Activated naive CD8-positive, alpha-beta T cell treated with anti-CD3 and anti-CD28 coated beads, Interleukin-2, amount 50 U/mL, for 24 hours (primary cell): ENCODE data around the gene TUBE1.

Experiments used
- ATAC-seq: fragments of 150-1000 bp; cut with Tn5 transposase; one replicate; pipeline ENCODE4 v1.10.0; 2021
- DNase-seq: peaks from one replicate; pipeline ENCODE4 v3.0.0; 2021
- H3K27ac Mint-ChIP-seq: one replicate; pipeline ENCODE4 v1.8.0; 2021; ENCODE audit warnings: mild to moderate bottlenecking, mixed read lengths
- H3K27me3 Mint-ChIP-seq: one replicate; pipeline ENCODE4 v1.8.0; 2021; ENCODE audit warnings: mixed read lengths
- H3K36me3 Mint-ChIP-seq: one replicate; pipeline ENCODE4 v1.8.0; 2021; ENCODE audit warnings: low read depth, mixed read lengths
- H3K4me1 Mint-ChIP-seq: one replicate; pipeline ENCODE4 v1.8.0; 2021; ENCODE audit warnings: mixed read lengths
- H3K4me3 Mint-ChIP-seq: one replicate; pipeline ENCODE4 v1.8.0; 2021; ENCODE audit warnings: mild to moderate bottlenecking, moderate library complexity, mixed read lengths
- H3K9me3 Mint-ChIP-seq: one replicate; pipeline ENCODE4 v1.8.0; 2021; ENCODE audit warnings: mixed read lengths

Gene TUBE1

DNA sequence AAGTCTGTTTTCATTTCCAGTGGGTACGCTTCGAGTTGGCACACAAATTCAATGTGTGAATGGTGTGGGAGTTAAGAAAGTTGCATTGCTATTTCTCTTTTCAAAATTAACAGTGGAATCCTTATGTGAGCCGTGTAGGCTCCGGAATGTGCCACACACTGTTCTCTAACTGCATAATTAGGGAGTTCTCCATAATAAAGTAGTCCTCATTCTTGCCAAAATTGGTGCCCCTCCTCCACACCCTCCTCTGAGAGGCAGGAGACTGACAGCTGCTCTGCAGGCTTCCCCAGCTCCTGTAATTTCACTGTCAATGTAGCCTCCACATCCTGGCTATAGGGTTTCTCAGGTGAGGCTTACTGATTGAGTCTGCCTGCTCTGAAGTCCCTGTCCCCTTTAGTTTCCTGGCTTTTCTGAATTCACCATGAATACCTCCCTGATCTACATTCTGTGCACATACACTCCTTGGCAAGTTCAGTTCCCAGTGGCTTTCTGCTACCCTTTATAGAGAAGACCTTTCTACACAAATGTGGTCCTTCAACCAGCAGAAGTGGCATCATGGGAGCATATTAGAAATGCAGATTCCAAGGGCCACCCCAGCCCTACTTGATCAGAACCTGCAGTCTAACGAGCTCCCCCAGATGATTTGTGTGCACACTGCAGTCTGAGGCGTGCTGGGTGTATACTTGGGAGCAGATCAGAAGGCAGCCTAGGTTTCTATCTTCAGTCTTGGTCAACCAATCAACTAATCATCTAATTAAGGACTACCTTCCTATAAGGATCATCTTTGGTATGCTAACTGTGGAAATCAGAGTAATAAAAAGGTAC is 53.3 kb downstream of the TUBE1 start:
- H3K9me3 Mint-ChIP-seq, result no peaks in the 10 kb centered on the region
- ATAC-seq, result no peak

DNA sequence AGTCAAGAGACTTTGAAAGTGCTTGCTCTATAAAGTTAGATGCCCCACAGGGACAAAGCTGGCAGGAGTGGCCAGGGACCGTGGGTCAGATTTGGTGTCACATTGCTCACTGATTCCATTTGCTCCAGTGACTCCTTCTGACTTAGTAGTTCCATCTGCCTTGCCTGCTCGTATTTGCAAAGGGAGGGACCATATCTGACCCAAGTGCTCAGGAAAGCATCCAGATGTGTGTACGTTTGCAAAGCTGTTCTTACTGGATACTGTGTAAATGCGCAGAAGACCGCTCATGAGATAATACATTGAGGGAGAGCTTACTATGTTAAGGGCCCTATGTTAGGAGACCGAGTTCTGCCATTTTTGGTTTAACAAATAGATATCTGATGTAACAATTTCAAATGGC is 54.6 kb downstream of the TUBE1 start:
- DNase-seq (no peak), ATAC-seq (peak; percentile 13)
- H3K4me3 Mint-ChIP-seq, result no peak overlapping the region
- H3K9me3 Mint-ChIP-seq, result no peaks in the 10 kb centered on the region
- H3K4me1 Mint-ChIP-seq, result peaks cover 93% of the 10 kb centered on the region
- H3K27ac Mint-ChIP-seq, result peak overlapping the region; percentile 60
- H3K27me3 Mint-ChIP-seq, result no peaks in the 10 kb centered on the region
- peaks cover 3% of the 10 kb centered on the region for H3K36me3 Mint-ChIP-seq

More for the DNA sequence above, 53.3 kb downstream of the TUBE1 start:
- peaks cover 2% of the 10 kb centered on the region for H3K36me3 Mint-ChIP-seq
- no peak for DNase-seq
- H3K4me3 Mint-ChIP-seq, result no peak overlapping the region
- H3K27me3 Mint-ChIP-seq, result no peaks in the 10 kb centered on the region
- H3K27ac Mint-ChIP-seq, result peak overlapping the region; percentile 96
- peaks cover 93% of the 10 kb centered on the region for H3K4me1 Mint-ChIP-seq

DNA sequence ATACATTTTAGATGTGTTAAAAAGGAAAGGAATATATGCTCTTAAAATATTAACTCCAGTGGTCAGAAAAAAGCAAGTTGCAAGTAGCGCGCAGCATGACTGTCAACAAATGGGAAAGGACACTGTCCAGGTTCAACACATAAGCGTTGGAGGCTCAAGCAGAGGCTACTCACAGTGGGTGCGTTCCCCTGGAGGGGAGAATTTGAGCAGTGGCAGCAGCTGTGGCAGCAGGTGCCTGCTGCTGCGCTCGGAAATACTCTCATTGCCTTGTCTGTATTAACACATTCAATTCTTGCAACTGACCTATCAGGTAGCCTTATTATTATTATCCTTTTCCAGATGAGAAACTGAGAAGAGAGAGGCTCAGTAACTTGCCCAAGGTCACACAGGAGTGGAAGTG is 55.3 kb downstream of the TUBE1 start:
- no peak for ATAC-seq
- peaks cover 5% of the 10 kb centered on the region for H3K36me3 Mint-ChIP-seq
- no peak overlapping the region for H3K27ac Mint-ChIP-seq
- H3K27me3 Mint-ChIP-seq, result no peaks in the 10 kb centered on the region
- DNase-seq, result no peak
- no peaks in the 10 kb centered on the region for H3K9me3 Mint-ChIP-seq
- peaks cover 94% of the 10 kb centered on the region for H3K4me1 Mint-ChIP-seq
- H3K4me3 Mint-ChIP-seq, result no peak overlapping the region

DNA sequence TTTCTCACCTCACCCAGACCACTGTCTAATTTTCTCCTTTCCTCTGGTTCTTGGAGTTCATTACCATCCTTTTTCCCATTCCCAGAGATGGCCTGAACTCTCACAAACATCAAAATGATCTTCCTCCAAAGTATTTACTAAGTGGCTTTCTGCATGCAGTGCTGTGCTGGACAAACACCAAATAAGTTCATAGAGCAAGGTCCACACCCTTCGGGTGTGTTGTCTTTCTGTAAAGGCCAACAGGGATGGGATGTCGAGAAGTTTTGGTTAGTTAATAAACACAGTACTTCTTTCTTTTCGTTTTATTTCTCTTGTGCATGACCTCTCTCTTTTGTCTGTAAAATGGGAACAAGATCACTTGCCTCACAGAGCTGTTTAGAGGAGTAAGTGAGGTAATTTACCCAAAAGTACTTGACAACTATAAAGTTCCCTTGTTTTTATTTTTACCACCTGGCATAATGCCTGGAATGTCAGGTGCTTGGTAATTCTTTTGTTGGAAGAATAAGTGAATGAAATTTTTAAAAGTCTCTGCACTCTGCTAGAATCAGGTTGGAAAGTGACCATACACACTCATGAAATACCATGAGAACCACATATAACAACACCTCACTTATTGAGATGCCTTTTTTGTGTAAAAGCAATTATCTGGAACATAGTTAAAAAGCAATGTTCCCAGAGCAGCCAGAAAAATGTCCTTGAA is 56.2 kb downstream of the TUBE1 start:
- peaks cover 94% of the 10 kb centered on the region for H3K4me1 Mint-ChIP-seq
- ATAC-seq (no peak), DNase-seq (no peak)
- H3K9me3 Mint-ChIP-seq, result no peaks in the 10 kb centered on the region
- H3K27ac Mint-ChIP-seq, result peak overlapping the region; percentile 2
- no peak overlapping the region for H3K4me3 Mint-ChIP-seq
- H3K36me3 Mint-ChIP-seq, result peaks cover 10% of the 10 kb centered on the region
- H3K27me3 Mint-ChIP-seq, result no peaks in the 10 kb centered on the region

DNA sequence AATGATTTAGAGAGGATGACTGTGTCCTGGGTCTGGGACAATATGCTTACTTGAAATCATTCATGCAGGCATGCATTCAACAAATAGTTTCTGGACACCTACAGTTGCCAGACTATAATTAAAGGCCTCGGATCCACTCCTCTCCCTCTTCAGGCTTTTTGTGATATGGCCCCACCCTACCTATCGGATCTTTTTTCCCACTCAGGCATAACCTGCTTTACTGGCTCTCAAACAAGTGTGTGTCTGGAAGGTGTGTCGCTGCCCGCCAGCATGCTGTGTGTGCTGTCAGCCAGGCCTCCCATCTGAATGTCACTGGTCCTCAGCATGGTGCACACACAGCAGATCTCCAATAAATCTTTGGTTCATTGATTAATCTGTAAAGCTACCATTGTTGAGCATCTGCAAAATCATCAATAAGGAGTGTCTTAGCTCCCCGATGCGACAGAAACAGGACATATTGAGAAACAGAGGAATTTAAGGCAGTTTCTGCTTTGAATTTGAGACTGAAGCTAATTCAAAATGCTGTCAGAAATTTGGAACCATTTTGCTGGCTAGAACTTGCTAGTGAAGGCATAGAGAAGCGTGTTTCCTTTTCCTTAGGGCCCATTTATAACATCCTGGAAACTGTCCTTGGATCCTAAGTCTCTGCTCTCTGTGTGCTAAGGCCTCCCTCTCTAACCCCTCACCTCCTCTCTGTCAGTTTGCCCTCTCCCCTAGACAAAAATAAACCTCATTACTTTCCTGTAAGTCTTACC is 56.9 kb downstream of the TUBE1 start:
- H3K9me3 Mint-ChIP-seq, result peaks cover 2% of the 10 kb centered on the region
- ATAC-seq (no peak), DNase-seq (no peak)
- H3K4me1 Mint-ChIP-seq, result peaks cover 89% of the 10 kb centered on the region
- H3K36me3 Mint-ChIP-seq, result peaks cover 13% of the 10 kb centered on the region
- H3K4me3 Mint-ChIP-seq, result no peak overlapping the region
- peak overlapping the region; percentile 2 for H3K27ac Mint-ChIP-seq
- no peaks in the 10 kb centered on the region for H3K27me3 Mint-ChIP-seq

DNA sequence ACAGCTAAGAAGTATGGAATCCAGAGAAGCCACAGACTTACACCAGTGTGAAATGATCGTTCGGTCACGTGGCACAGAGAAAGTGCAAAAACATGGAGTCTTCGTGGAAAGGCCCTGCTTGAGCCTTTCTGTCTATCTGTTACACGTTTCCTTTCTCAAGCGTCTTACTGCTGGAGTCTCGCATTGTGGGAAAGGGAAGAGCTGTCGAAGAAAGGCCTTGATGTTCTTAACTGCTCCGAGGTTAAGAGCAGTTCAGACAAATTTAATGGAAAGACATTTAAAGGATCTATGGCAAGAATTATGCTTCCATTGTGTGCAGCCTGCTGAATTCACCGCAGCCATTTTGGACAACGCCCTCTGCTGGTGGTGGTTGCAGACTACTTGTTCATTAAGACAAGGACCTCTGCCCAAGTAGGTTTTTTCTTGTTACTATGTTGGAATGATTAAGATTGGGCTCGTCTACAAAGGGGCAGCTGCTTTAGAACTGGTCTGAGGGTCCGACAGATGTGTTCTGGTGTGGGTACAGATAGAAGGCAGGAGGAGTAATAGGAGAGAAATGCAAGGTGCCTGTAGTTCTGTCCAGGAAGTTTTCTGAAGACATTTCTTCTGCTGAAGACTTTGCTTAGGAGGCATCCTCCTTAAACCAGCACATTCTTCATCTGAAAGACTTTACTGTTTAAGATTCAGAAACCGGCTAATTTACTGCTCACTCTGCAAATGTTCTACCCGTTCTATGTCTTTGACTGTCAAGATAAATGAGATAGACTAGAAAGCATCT is 58.0 kb downstream of the TUBE1 start:
- Mint-ChIP-seq H3K36me3 (peaks cover 18% of the 10 kb centered on the region), H3K9me3 (peaks cover 10% of the 10 kb centered on the region), H3K27me3 (no peaks in the 10 kb centered on the region), H3K4me3 (peak overlapping the region; percentile 29), H3K27ac (peak overlapping the region; percentile 94), H3K4me1 (peaks cover 79% of the 10 kb centered on the region)
- peak; percentile 83 for DNase-seq
- no peak for ATAC-seq

DNA sequence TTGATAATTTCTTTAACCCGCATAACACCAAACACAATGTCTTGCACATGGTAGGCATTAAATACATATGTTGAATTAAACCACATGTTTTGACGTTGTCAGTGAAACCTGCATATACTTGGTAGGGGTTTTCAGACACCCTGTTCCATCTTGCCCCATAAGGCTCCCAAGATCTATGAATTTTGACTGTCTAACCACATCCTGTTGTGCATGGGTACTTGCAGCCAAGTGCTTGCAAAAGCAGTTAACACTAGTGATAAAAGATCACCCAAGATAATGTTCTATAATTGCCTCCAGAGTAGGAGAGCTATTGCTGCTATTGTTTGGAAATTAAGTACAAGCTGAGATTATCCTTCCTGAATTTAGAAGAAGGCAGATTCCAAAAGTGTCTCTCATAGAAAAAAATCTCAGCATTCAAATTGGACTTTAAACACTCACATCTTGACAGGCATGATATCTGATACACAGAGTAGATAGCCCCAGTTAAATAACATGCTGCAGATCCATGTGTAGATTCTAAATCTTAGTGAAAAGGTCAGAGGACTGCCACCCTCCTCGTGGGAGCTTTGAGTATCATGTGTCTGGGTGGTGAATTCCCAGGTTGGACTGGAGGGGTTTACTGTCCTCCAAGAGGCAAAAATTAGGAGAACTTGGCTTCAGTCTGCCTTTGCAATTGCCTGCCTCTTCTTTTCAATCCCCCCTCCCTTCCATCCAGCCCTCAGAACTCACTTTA is 59.2 kb downstream of the TUBE1 start:
- Mint-ChIP-seq H3K27ac (peak overlapping the region; percentile 94), H3K4me1 (peaks cover 71% of the 10 kb centered on the region), H3K27me3 (no peaks in the 10 kb centered on the region), H3K9me3 (peaks cover 17% of the 10 kb centered on the region), H3K36me3 (peaks cover 25% of the 10 kb centered on the region), H3K4me3 (peak overlapping the region; percentile 43)
- DNase-seq (no peak), ATAC-seq (peak; percentile 94)

DNA sequence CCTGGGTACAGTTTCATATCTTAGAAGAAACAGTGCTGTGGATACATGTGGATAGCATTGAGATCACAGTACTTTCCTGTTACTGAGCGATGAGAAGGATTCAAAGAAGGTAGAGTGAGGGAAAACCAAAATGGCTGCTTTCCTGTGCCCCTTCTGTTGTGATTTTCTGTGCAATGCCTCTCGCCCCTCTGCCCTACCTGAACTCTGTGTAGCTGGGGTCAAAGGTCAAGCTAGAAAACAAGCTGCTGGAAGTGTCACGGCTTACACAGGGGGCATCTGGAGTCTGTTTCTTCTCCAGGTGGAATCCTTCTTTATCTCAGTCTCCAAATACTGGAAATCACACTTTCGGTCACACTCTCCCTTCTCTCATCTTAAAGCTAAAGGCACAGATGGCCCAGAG is 60.3 kb downstream of the TUBE1 start:
- H3K36me3 Mint-ChIP-seq, result peaks cover 25% of the 10 kb centered on the region
- H3K9me3 Mint-ChIP-seq, result peaks cover 17% of the 10 kb centered on the region
- no peaks in the 10 kb centered on the region for H3K27me3 Mint-ChIP-seq
- no peak overlapping the region for H3K4me3 Mint-ChIP-seq
- peaks cover 60% of the 10 kb centered on the region for H3K4me1 Mint-ChIP-seq
- DNase-seq, result no peak
- no peak for ATAC-seq
- peak overlapping the region; percentile 94 for H3K27ac Mint-ChIP-seq

DNA sequence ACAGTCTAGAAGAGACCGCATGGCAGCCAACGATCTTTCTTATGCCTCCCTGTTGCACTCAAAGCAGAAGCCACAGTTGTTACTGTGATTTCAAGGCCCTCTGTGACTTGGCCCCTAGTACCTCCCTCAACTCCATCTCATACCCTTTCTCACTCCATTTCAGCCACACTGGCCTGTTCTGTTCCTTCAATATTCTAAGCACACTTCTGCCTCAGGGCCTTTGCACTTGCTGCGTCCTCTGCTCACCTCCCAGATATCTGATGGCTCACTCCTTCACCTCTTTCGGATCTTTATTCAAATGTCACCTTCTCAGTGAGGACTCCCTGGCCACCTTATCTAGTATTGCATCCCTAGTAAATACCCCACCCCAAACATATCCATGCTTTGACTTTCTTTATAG is 62.8 kb downstream of the TUBE1 start:
- H3K27ac Mint-ChIP-seq, result no peak overlapping the region
- H3K36me3 Mint-ChIP-seq, result peaks cover 25% of the 10 kb centered on the region
- no peak overlapping the region for H3K4me3 Mint-ChIP-seq
- peaks cover 37% of the 10 kb centered on the region for H3K4me1 Mint-ChIP-seq
- DNase-seq (no peak), ATAC-seq (no peak)
- peaks cover 17% of the 10 kb centered on the region for H3K9me3 Mint-ChIP-seq
- H3K27me3 Mint-ChIP-seq, result no peaks in the 10 kb centered on the region

DNA sequence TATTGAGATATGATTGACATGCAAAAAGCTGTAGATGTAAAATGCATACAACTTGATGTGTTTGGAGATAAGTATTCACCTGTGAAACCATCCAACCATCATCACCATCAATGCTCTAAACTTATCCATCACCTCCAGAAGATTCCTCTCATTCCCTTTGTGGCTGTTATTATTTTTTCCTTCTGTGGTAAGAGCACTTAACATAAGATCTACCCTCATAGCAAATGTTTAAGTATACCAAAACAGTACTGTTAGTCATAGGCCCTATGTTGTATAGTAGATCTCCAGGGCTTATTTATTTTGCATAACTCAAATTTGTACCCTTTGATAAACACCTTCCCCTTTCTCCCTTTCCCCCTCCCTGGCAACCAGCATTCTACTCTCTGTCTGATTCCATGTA is 64.5 kb downstream of the TUBE1 start:
- Mint-ChIP-seq H3K4me1 (peaks cover 34% of the 10 kb centered on the region), H3K36me3 (peaks cover 24% of the 10 kb centered on the region), H3K27me3 (no peaks in the 10 kb centered on the region), H3K4me3 (no peak overlapping the region), H3K9me3 (peaks cover 17% of the 10 kb centered on the region), H3K27ac (no peak overlapping the region)
- no peak for ATAC-seq
- DNase-seq, result no peak

DNA sequence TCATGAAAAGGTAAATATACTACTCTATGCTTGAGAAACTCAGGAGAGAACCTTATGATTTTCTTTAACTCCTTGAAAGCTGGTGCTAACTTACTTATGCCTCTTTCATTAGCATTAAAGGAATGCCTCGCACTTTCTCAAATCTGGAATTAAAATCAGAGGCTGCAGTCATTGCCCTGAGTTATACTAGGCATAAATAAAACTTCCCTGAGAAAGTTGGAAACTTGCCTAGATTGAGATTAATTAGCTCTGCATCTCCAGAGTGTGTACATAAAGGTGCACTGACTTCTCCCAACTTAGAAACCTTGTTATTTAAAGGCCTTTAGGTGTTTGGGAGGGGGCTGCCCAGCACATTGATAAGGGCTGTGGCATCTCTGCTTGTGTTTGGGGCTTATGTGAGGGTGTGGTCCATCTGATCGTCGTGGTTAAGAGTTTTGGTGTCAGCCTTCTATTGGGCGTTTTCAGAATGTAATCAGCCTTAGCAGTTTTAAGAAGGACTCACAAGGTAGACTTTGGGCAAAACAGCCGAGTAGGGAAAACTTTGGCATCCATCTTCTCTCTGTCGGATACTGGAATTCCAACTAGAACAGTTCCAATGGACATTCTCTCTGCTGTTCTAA is 65.5 kb downstream of the TUBE1 start:
- no peak for DNase-seq
- Mint-ChIP-seq H3K4me1 (peaks cover 34% of the 10 kb centered on the region), H3K4me3 (no peak overlapping the region), H3K36me3 (peaks cover 22% of the 10 kb centered on the region), H3K27ac (no peak overlapping the region), H3K27me3 (no peaks in the 10 kb centered on the region), H3K9me3 (peaks cover 17% of the 10 kb centered on the region)
- no peak for ATAC-seq
